HepG2 (cell line): Measurements from ENCODE around the gene TRIM31. TPM values are rescaled to one million over a fixed set of nuclear protein-coding genes. Genes with fewer than 3 reads are reported as not detected.

Source experiments
- CEBPZ ChIP-seq: IDR thresholded peaks from 2 replicates; pipeline ENCODE4 v1.6.1; 2012; ENCODE audit warnings: low read length, improper control_type of control experiment
- ESRRA ChIP-seq: sonication (generic); formaldehyde crosslinking; IDR thresholded peaks from 2 replicates; pipeline ENCODE4 v1.5.1; 2020; ENCODE audit warnings: mild to moderate bottlenecking, low read depth, missing genetic modification reagents
- HOXD1 ChIP-seq: sonication (generic); formaldehyde crosslinking; IDR thresholded peaks from 2 replicates; pipeline ENCODE4 v1.5.0; 2020; ENCODE audit warnings: missing genetic modification reagents
- IRF9 ChIP-seq: sonication (generic); formaldehyde crosslinking; IDR thresholded peaks from 2 replicates; pipeline ENCODE4 v1.8.0; 2022; ENCODE audit warnings: missing genetic modification reagents, mild to moderate bottlenecking, borderline replicate concordance
- JUND ChIP-seq: sonication (generic); formaldehyde crosslinking; IDR thresholded peaks from 2 replicates; pipeline ENCODE4 v1.8.0; 2022; ENCODE audit warnings: mild to moderate bottlenecking, missing genetic modification reagents
- RFX1 ChIP-seq: fragments of 450-650 bp; IDR thresholded peaks from 2 replicates; pipeline ENCODE4 v1.6.1; 2017
- RNF2 ChIP-seq: fragments of 450-650 bp; conservative IDR thresholded peaks from 2 replicates; pipeline ENCODE4 v1.6.1; 2016; ENCODE audit warnings: low read depth
- SMARCC2 ChIP-seq: fragments of 450-650 bp; IDR thresholded peaks from 2 replicates; pipeline ENCODE4 v1.6.1; 2017; ENCODE audit warnings: antibody characterized with exemption, mild to moderate bottlenecking
- SMC3 ChIP-seq: IDR thresholded peaks from 2 replicates; pipeline ENCODE4 v1.6.1; 2011; ENCODE audit warnings: low read length, improper control_type of control experiment
- ZIK1 ChIP-seq: sonication (generic); formaldehyde crosslinking; IDR thresholded peaks from 2 replicates; pipeline ENCODE4 v1.5.0; 2020; ENCODE audit warnings: mild to moderate bottlenecking, low read depth, missing genetic modification reagents, borderline replicate concordance
- ZNF136 ChIP-seq: sonication (generic); formaldehyde crosslinking; IDR thresholded peaks from 2 replicates; pipeline ENCODE4 v1.8.1; 2022; ENCODE audit warnings: low read depth, mild to moderate bottlenecking, moderate library complexity, missing genetic modification reagents
- ZNF251 ChIP-seq: sonication (generic); formaldehyde crosslinking; IDR thresholded peaks from 2 replicates; pipeline ENCODE4 v1.9.0; 2021; ENCODE audit warnings: mild to moderate bottlenecking, missing genetic modification reagents
- ZNF333 ChIP-seq: sonication (generic); formaldehyde crosslinking; IDR thresholded peaks from 2 replicates; pipeline ENCODE4 v1.4.0; 2020; ENCODE audit warnings: mild to moderate bottlenecking, missing genetic modification reagents, borderline replicate concordance
- ZNF639 ChIP-seq: conservative IDR thresholded peaks from 2 replicates; pipeline ENCODE4 v1.6.1; 2018; ENCODE audit warnings: missing genetic modification reagents
- ZNF746 ChIP-seq: sonication (generic); formaldehyde crosslinking; IDR thresholded peaks from 2 replicates; pipeline ENCODE4 v1.8.0; 2022; ENCODE audit warnings: mild to moderate bottlenecking, missing genetic modification reagents
- ZNF747 ChIP-seq: sonication (generic); formaldehyde crosslinking; IDR thresholded peaks from 2 replicates; pipeline ENCODE4 v1.8.1; 2023; ENCODE audit warnings: missing genetic modification reagents, mild to moderate bottlenecking, borderline replicate concordance
- ZNF770 ChIP-seq: sonication (generic); formaldehyde crosslinking; IDR thresholded peaks from 2 replicates; pipeline ENCODE4 v1.5.0; 2020; ENCODE audit warnings: mild to moderate bottlenecking, missing genetic modification reagents
- ZNF777 ChIP-seq: sonication (generic); formaldehyde crosslinking; IDR thresholded peaks from 2 replicates; pipeline ENCODE4 v1.4.0; 2020; ENCODE audit warnings: missing genetic modification reagents
- polyA plus RNA-seq, 8 experiments: library from polyadenylated mRNA; depleted of rRNA in 3 of 8; stranded (reverse) in 7 of 8; unstranded in 1 of 8; fragments of >200 nt; fragmentation: Illumina TruSeq in 4 of 8; extraction: Trizol in 4 of 8; gene quantifications; 2 replicates each; pipeline versions ENCODE4 v1.2.1 to v1.2.3, GENCODE V29; 2011 to 2016; ENCODE audit warnings: low read depth in 4 of 8, missing spikeins in 1 of 8, mixed read lengths in 1 of 8; ENCODE audit not compliant: insufficient read depth in 1 of 8
- total RNA-seq, 5 experiments: library from RNA; depleted of rRNA; stranded (reverse); fragments of >200 nt; fragmentation: Illumina TruSeq; extraction: Trizol; gene quantifications; 2 replicates each; pipeline ENCODE4 v1.2.3, GENCODE V29; 2016; ENCODE audit warnings: low read depth in 1 of 5

The TRIM31 gene
- total and polyA plus RNA-seq, 2 of the 13 experiments (the other 11 are each of a cell fraction or from before 2014, with no cell fraction given): 0.13 to 0.51 TPM

- TF ChIP-seq CEBPZ (no peak), SMC3 (no peak), HOXD1 (CRISPR knock-in tag) (peak; percentile 50), ZNF770 (CRISPR knock-in tag) (peak; percentile 60), ZNF747 (CRISPR knock-in tag) (no peak; the same call in 1 of the 2 replicates), ZNF333 (peak; percentile 96; the same call in 1 of the 2 replicates), ZNF777 (CRISPR knock-in tag) (peak; percentile 56; the same call in 1 of the 2 replicates), IRF9 (CRISPR knock-in tag) (no peak), ZNF251 (CRISPR knock-in tag) (no peak), RFX1 (no peak), RNF2 (no peak), SMARCC2 (no peak), ZNF746 (CRISPR knock-in tag) (no peak; the same call in 1 of the 2 replicates), ZNF639 (CRISPR knock-in tag) (peak; percentile 40; the same call in 1 of the 2 replicates), ZNF136 (CRISPR knock-in tag) (peak; percentile 44; the same call in 1 of the 2 replicates), ESRRA (CRISPR knock-in tag) (peak; percentile 63; the same call in 1 of the 2 replicates), ZIK1 (CRISPR knock-in tag) (0 out of 2 replicates have a peak, but pooled peaks have one; percentile 33), JUND (CRISPR knock-in tag) (no peak)
Measured at GRCh38 chr6:30101444-30102413, 11.2 kb downstream of the TRIM31 start (continued).
